Sigmoid colon (tissue), 4 donors: ENCODE measurements around the gene GUCY2C.

ENCODE experiments used
- EP300 ChIP-seq, 4 donors: sonication (generic); formaldehyde crosslinking; IDR thresholded peaks; one replicate each; pipeline ENCODE4 v1.6.1; 2017; ENCODE audit warnings: antibody characterized with exemption in 4 of 4
- POLR2AphosphoS5 ChIP-seq, 4 donors: sonication (generic); formaldehyde crosslinking; IDR thresholded peaks; one replicate each; pipeline ENCODE4 v1.6.1; 2017; ENCODE audit warnings: antibody characterized with exemption in 4 of 4
- TF ChIP-seq, protein P1 (sequence below), 4 experiments: fragments of 450-650 bp in 3 of 4; fragments of 200-600 bp in 1 of 4; IDR thresholded peaks; one replicate each; pipeline ENCODE4 v1.5.1; 2016 to 2019; ENCODE audit warnings: antibody characterized with exemption in 4 of 4, mild to moderate bottlenecking in 3 of 4, moderate library complexity in 2 of 4

DNA sequence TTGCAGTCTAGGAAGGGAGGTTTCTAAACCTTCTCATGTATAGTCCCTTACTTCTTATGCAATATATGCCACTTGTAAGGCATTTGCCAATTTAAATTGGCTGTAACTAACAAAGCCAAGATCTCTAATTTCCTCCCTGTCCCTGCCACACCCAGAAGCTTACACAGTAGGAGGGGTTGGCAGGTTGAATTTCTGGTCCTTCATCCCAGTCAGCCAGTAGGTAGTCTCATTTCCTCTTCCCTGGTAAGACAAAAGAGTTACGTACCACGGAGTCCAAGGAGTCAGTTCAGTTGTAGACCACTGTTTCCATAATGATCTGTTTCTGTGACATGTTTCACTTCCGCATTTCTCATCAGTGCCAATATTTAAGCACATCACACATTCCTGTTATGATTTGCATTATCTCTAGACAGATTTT lies 81.7 kb downstream of the GUCY2C start:
- TF ChIP-seq, protein P1, sequence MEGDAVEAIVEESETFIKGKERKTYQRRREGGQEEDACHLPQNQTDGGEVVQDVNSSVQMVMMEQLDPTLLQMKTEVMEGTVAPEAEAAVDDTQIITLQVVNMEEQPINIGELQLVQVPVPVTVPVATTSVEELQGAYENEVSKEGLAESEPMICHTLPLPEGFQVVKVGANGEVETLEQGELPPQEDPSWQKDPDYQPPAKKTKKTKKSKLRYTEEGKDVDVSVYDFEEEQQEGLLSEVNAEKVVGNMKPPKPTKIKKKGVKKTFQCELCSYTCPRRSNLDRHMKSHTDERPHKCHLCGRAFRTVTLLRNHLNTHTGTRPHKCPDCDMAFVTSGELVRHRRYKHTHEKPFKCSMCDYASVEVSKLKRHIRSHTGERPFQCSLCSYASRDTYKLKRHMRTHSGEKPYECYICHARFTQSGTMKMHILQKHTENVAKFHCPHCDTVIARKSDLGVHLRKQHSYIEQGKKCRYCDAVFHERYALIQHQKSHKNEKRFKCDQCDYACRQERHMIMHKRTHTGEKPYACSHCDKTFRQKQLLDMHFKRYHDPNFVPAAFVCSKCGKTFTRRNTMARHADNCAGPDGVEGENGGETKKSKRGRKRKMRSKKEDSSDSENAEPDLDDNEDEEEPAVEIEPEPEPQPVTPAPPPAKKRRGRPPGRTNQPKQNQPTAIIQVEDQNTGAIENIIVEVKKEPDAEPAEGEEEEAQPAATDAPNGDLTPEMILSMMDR (IDR thresholded peaks at IDR 0.05), result no peak
- TF ChIP-seq EP300 (IDR thresholded peaks at IDR 0.05) (no peak), POLR2AphosphoS5 (IDR thresholded peaks at IDR 0.05) (no peak)
